ENCODE data around the gene DNER. TPM values are rescaled to one million over a fixed set of nuclear protein-coding genes. Genes with fewer than 3 reads are reported as not detected.

DNER gene
- total and polyA plus RNA-seq, 2 of the 13 experiments (the other 11 are each of a cell fraction or from before 2014, with no cell fraction given), result not detected

DNA sequence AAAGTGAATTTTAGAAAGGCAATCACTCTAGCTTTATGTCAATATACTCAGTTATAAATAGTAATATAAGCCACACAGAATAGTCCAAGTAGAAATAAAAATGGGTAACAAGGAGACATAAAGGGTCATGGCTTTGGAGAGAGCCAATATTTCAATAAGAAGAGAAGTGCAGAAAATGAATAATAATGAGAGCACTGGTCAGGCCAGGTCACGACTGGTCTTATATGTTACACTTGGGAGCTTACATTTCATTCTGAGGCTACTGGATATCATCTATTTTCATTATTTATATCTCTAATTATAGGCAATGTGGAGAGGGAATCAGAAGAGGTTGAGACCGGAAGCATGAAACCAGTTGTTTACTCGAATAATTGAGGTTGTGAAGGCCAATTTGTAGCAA is 262.5 kb downstream of the DNER start (continued):
- TF ChIP-seq, protein P1, sequence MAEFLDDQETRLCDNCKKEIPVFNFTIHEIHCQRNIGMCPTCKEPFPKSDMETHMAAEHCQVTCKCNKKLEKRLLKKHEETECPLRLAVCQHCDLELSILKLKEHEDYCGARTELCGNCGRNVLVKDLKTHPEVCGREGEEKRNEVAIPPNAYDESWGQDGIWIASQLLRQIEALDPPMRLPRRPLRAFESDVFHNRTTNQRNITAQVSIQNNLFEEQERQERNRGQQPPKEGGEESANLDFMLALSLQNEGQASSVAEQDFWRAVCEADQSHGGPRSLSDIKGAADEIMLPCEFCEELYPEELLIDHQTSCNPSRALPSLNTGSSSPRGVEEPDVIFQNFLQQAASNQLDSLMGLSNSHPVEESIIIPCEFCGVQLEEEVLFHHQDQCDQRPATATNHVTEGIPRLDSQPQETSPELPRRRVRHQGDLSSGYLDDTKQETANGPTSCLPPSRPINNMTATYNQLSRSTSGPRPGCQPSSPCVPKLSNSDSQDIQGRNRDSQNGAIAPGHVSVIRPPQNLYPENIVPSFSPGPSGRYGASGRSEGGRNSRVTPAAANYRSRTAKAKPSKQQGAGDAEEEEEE (CRISPR knock-in tag; IDR thresholded peaks at IDR 0.05; ENCODE audit: borderline replicate concordance), result no peak
- TF ChIP-seq NFYC (CRISPR knock-in tag; IDR thresholded peaks at IDR 0.05) (no peak), ZNF12 (CRISPR knock-in tag; IDR thresholded peaks at IDR 0.05) (no peak), FLYWCH1 (CRISPR knock-in tag; IDR thresholded peaks at IDR 0.05) (no peak), ZNF891 (CRISPR knock-in tag; IDR thresholded peaks at IDR 0.05) (no peak), ZNF605 (CRISPR knock-in tag; IDR thresholded peaks at IDR 0.05) (no peak), ZNF572 (CRISPR knock-in tag; IDR thresholded peaks at IDR 0.05) (no peak)
- TF ChIP-seq, protein P2, sequence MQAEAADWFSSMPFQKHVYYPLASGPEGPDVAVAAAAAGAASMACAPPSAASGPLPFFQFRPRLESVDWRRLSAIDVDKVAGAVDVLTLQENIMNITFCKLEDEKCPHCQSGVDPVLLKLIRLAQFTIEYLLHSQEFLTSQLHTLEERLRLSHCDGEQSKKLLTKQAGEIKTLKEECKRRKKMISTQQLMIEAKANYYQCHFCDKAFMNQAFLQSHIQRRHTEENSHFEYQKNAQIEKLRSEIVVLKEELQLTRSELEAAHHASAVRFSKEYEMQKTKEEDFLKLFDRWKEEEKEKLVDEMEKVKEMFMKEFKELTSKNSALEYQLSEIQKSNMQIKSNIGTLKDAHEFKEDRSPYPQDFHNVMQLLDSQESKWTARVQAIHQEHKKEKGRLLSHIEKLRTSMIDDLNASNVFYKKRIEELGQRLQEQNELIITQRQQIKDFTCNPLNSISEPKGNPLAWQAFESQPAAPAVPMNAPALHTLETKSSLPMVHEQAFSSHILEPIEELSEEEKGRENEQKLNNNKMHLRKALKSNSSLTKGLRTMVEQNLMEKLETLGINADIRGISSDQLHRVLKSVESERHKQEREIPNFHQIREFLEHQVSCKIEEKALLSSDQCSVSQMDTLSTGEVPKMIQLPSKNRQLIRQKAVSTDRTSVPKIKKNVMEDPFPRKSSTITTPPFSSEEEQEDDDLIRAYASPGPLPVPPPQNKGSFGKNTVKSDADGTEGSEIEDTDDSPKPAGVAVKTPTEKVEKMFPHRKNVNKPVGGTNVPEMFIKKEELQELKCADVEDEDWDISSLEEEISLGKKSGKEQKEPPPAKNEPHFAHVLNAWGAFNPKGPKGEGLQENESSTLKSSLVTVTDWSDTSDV (CRISPR knock-in tag; IDR thresholded peaks at IDR 0.05), result no peak
- TF ChIP-seq, protein P3, sequence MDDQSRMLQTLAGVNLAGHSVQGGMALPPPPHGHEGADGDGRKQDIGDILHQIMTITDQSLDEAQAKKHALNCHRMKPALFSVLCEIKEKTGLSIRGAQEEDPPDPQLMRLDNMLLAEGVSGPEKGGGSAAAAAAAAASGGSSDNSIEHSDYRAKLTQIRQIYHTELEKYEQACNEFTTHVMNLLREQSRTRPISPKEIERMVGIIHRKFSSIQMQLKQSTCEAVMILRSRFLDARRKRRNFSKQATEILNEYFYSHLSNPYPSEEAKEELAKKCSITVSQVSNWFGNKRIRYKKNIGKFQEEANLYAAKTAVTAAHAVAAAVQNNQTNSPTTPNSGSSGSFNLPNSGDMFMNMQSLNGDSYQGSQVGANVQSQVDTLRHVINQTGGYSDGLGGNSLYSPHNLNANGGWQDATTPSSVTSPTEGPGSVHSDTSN (CRISPR knock-in tag; IDR thresholded peaks at IDR 0.05; ENCODE audit: borderline replicate concordance), result no peak
- TF ChIP-seq, protein P4, sequence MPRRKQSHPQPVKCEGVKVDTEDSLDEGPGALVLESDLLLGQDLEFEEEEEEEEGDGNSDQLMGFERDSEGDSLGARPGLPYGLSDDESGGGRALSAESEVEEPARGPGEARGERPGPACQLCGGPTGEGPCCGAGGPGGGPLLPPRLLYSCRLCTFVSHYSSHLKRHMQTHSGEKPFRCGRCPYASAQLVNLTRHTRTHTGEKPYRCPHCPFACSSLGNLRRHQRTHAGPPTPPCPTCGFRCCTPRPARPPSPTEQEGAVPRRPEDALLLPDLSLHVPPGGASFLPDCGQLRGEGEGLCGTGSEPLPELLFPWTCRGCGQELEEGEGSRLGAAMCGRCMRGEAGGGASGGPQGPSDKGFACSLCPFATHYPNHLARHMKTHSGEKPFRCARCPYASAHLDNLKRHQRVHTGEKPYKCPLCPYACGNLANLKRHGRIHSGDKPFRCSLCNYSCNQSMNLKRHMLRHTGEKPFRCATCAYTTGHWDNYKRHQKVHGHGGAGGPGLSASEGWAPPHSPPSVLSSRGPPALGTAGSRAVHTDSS (CRISPR knock-in tag; conservative IDR thresholded peaks at IDR 0.05), result no peak

Data from HepG2 (cell line).